GM23338 (cell line): Measurements from ENCODE around the gene MRRF. TPM values are rescaled to one million over a fixed set of nuclear protein-coding genes. Genes with fewer than 3 reads are reported as not detected.

Source experiments
- ATAC-seq: fragments of 200-7000 bp; cut with Tn5 transposase; 3 replicates; pipeline ENCODE4 v1.9.1; 2020
- DNase-seq: peaks from one replicate; pipeline ENCODE4 v3.0.0-alpha.2; 2015; ENCODE audit warnings: low spot score
- H2AFZ ChIP-seq: fragments of 200-600 bp; sonication (generic); 2 replicates; pipeline ENCODE4 v1.8.0; 2016; ENCODE audit warnings: antibody characterized with exemption, mild to moderate bottlenecking, moderate library complexity
- H3F3A ChIP-seq: fragments of 200-600 bp; sonication (generic); replicated peaks from 2 replicates; pipeline ENCODE4 v1.8.0; 2017; ENCODE audit warnings: antibody characterized with exemption, mixed run types, low read depth
- H3K27ac ChIP-seq: fragments of 200-600 bp; sonication (generic); 2 replicates; pipeline ENCODE4 v1.6.1; 2016; ENCODE audit warnings: low read depth
- H3K27me3 ChIP-seq: fragments of 200-600 bp; sonication (generic); 2 replicates; pipeline ENCODE4 v1.8.0; 2016; ENCODE audit warnings: mild to moderate bottlenecking, mixed run types, moderate library complexity; ENCODE audit not compliant: insufficient read depth
- H3K36me3 ChIP-seq: fragments of 200-600 bp; sonication (generic); 2 replicates; pipeline ENCODE4 v1.8.0; 2016; ENCODE audit warnings: mild to moderate bottlenecking; ENCODE audit not compliant: insufficient read depth
- H3K4me1 ChIP-seq: fragments of 200-600 bp; sonication (generic); 2 replicates; pipeline ENCODE4 v1.8.0; 2016; ENCODE audit warnings: mild to moderate bottlenecking, moderate library complexity; ENCODE audit not compliant: insufficient read depth
- H3K4me2 ChIP-seq: fragments of 200-600 bp; sonication (generic); 2 replicates; pipeline ENCODE4 v1.7.1; 2017; ENCODE audit warnings: mixed run types
- H3K4me3 ChIP-seq: fragments of 200-600 bp; sonication (generic); 2 replicates; pipeline ENCODE4 v1.6.1; 2016; ENCODE audit warnings: mixed run types
- H3K79me2 ChIP-seq: fragments of 200-600 bp; sonication (generic); replicated peaks from 2 replicates; pipeline ENCODE4 v1.8.0; 2017; ENCODE audit warnings: mild to moderate bottlenecking; ENCODE audit not compliant: insufficient read depth
- H3K9me2 ChIP-seq: fragments of 200-600 bp; sonication (generic); 2 replicates; pipeline ENCODE4 v1.8.0; 2017; ENCODE audit not compliant: insufficient read depth
- H4K20me1 ChIP-seq: fragments of 200-600 bp; sonication (generic); replicated peaks from 2 replicates; pipeline ENCODE4 v1.8.0; 2017; ENCODE audit warnings: mild to moderate bottlenecking; ENCODE audit not compliant: insufficient read depth
- H3K27ac Mint-ChIP-seq: 2 replicates; pipeline ENCODE4 v1.8.0; 2020; ENCODE audit warnings: inconsistent platforms, mild to moderate bottlenecking, moderate library complexity, mixed read lengths
- H3K27me3 Mint-ChIP-seq: 3 replicates; pipeline ENCODE4 v1.8.0; 2022; ENCODE audit warnings: low read depth, mild to moderate bottlenecking, moderate library complexity, mixed read lengths, inconsistent platforms; ENCODE audit not compliant: insufficient read depth, poor library complexity
- H3K36me3 Mint-ChIP-seq: 3 replicates; pipeline ENCODE4 v1.8.0; 2021; ENCODE audit warnings: low read depth, mild to moderate bottlenecking, inconsistent platforms, moderate library complexity, mixed read lengths
- H3K4me1 Mint-ChIP-seq: 3 replicates; pipeline ENCODE4 v1.8.0; 2020; ENCODE audit warnings: mild to moderate bottlenecking, inconsistent platforms, mixed read lengths
- H3K4me3 Mint-ChIP-seq: 3 replicates; pipeline ENCODE4 v1.8.0; 2021; ENCODE audit warnings: moderate library complexity, mild to moderate bottlenecking, inconsistent platforms, mixed read lengths
- H3K9me3 Mint-ChIP-seq: 3 replicates; pipeline ENCODE4 v1.8.0; 2020; ENCODE audit warnings: moderate library complexity, mild to moderate bottlenecking, inconsistent platforms, mixed read lengths
- EZH2 ChIP-seq: fragments of 200-600 bp; sonication (generic); IDR thresholded peaks from one replicate; pipeline ENCODE4 v1.8.0; 2017; ENCODE audit warnings: antibody characterized with exemption, mild to moderate bottlenecking, low read depth; ENCODE audit not compliant: unreplicated experiment
- EZH2phosphoT487 ChIP-seq: fragments of 200-600 bp; sonication (generic); IDR thresholded peaks from one replicate; pipeline ENCODE4 v1.8.1; 2018; ENCODE audit warnings: antibody characterized with exemption; ENCODE audit not compliant: unreplicated experiment
- NANOG ChIP-seq: IDR thresholded peaks from 2 replicates; pipeline ENCODE4 v1.6.1; 2016; ENCODE audit warnings: antibody characterized with exemption, borderline replicate concordance
- ZNF462 ChIP-seq: fragments of 250-450 bp; sonication (Bioruptor Pico); IDR thresholded peaks from 2 replicates; pipeline ENCODE4 v1.5.0; 2020; ENCODE audit warnings: mild to moderate bottlenecking, moderate library complexity
- polyA plus RNA-seq: library from polyadenylated mRNA; unstranded; fragments of >200 nt; fragmentation: Nextera tagmentation; extraction: Ambion mirVana; gene quantifications from 2 replicates; pipeline ENCODE4 v1.2.1, GENCODE V29; 2016
- total RNA-seq: library from RNA; depleted of rRNA; stranded (reverse); fragments of >200 nt; shearing (Covaris generic); gene quantifications from 2 replicates; pipeline ENCODE4 v1.2.3, GENCODE V29; 2014

Gene MRRF
- total and polyA plus RNA-seq, 2 experiments from 2014 or later = 27.8 to 32.7 TPM

- H2AFZ ChIP-seq = peak within 1 kb of the TSS; percentile 59; the same call in 1 of the 2 replicates
- H3K4me3 ChIP-seq = peak within 1 kb of the TSS; percentile 62
- peaks cover 94% of the 10 kb centered on the region for H3K27me3 ChIP-seq
- Mint-ChIP-seq H3K9me3 (peaks cover 4% of the 10 kb centered on the region; the same call in 1 of the 3 replicates), H3K36me3 (no peaks in the 10 kb centered on the region), H3K4me1 (peaks cover 28% of the 10 kb centered on the region), H3K27ac (no peak within 1 kb of the TSS), H3K27me3 (peaks cover 48% of the 10 kb centered on the region), H3K4me3 (peak within 1 kb of the TSS; percentile 61)
- DNase-seq (peak; percentile 57), ATAC-seq (peak; percentile 23)
- peaks cover 7% of the 10 kb centered on the region; the same call in 1 of the 2 replicates for H3F3A ChIP-seq
- peaks cover 17% of the 10 kb centered on the region for H3K4me1 ChIP-seq
- no peak within 1 kb of the TSS for H3K27ac ChIP-seq
- H3K4me2 ChIP-seq = peak within 1 kb of the TSS; percentile 82
- H3K9me2 ChIP-seq = no peaks in the 10 kb centered on the region
- peaks cover 3% of the 10 kb centered on the region; the same call in 1 of the 2 replicates for H4K20me1 ChIP-seq
- no peaks in the 10 kb centered on the region for H3K79me2 ChIP-seq
- no peak for TF ChIP-seq NANOG
- peak; percentile 94 for TF ChIP-seq EZH2phosphoT487
- no peak for TF ChIP-seq ZNF462 (CRISPR knock-in tag)
- peak; percentile 92 for TF ChIP-seq EZH2
- H3K36me3 ChIP-seq = no peaks in the 10 kb centered on the region
These were observed 35.9 kb upstream of the MRRF start, which contains the start of gene LHX6 for GRCh38 chr9:122228568-122229484. Gene LHX6 (minus strand): TSS chr9:122228957. CDS start chr9:122228740, 217 bp downstream.
